HG03565 (cell line): Measurements from ENCODE around the gene PREPL.

ENCODE experiments used
- ATAC-seq: cut with Tn5 transposase; IDR thresholded peaks from one replicate; pipeline ENCODE4 v1.9.1; 2021; ENCODE audit warnings: mild to moderate bottlenecking, moderate library complexity; ENCODE audit not compliant: unreplicated experiment

PREPL gene

DNA sequence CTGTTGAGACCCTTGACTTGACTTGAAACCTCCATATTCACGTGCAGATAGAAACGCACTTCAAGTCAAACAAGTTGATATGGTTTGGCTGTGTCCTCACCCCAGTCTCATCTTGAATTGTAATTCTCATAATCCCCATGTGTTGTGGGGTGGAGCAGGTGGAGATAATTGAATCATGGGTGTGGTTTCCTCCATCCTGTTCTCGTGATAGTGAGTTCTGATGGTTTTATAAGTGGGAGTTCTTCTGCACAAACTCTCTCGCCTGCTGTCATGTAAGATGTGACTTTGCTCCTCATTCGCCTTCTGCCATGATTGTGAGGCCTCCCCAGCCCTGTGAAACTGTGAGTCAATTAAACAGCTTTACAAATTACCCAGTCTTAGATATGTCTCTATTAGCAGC is 64.6 kb downstream of the PREPL start:
- no peak for ATAC-seq

DNA sequence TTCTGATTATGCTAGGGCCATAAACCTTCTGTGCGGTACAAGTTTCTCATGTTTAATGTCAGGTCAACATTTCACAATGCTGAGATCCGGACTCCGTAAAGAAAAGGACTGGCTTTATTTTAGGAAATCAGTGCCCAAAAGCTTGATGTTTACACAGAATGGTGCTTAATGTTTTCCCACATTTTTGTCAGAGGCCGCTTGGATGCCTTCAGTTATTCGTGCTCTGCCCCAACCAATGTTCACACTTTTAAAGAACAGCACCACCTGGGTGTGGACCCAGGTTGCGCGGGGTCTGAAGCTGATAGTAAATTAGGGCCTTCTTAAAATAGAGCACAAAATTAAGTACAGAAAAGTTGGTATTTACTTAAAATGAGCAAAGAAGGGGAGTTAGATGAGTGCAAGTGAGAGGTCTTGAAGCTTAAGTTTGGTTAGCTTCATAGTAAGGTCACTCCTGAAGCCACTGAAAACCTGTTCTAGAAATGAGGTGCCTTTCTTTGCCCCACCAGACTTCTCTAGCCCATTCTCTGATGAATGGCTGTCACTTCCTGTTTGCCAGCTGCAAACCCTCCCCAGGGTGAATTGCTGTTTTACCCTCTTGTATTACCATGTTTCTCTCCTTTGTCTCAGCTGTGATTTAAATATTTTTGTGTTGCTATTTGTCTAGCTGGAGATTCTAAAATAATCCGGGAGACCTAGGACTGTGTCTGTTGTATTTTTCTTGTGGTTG is 65.5 kb downstream of the PREPL start:
- no peak for ATAC-seq

GRCh38 chr2:44295113-44295512 is 66.2 kb downstream of the PREPL start:
- no peak for ATAC-seq

- no peak for ATAC-seq
Measured at GRCh38 chr2:44291281-44292248, 69.7 kb downstream of the PREPL start.

GRCh38 chr2:44290261-44290660 is 71.0 kb downstream of the PREPL start:
- no peak for ATAC-seq

DNA sequence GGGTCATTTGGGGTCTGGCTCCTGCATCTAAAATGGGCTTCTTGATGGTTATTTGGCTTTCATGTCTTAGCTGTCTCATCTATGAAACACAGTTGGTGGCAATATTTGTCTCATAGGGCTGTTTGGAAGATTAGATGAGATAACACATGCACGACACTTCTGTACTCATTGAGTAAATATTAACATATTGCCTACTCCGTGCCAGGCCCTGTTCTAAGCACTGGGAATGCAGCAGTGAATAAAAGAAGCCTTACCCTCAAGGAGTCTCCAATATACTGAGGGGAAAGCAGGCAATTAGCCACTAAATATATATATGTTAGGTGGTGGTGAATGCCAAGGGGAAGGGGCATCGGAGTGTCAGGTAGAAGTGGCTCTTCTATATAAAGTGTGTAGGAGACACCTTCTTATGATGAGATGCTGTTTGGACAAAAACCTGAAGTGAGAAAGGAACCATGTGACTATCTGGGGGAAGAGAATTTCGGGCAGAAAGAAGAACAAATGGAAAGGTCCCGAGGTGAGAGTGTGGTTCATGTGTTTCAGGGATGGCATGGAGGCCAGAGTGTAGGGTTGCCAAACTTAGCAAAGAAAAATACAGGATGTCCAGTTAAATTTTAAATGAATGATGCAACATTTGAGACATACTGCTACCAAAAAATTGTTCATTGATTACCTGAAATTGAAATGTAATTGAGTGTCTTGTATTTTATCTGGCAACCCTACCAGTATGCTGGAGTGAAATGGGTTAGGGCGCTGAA is 74.2 kb downstream of the PREPL start:
- no peak for ATAC-seq

DNA sequence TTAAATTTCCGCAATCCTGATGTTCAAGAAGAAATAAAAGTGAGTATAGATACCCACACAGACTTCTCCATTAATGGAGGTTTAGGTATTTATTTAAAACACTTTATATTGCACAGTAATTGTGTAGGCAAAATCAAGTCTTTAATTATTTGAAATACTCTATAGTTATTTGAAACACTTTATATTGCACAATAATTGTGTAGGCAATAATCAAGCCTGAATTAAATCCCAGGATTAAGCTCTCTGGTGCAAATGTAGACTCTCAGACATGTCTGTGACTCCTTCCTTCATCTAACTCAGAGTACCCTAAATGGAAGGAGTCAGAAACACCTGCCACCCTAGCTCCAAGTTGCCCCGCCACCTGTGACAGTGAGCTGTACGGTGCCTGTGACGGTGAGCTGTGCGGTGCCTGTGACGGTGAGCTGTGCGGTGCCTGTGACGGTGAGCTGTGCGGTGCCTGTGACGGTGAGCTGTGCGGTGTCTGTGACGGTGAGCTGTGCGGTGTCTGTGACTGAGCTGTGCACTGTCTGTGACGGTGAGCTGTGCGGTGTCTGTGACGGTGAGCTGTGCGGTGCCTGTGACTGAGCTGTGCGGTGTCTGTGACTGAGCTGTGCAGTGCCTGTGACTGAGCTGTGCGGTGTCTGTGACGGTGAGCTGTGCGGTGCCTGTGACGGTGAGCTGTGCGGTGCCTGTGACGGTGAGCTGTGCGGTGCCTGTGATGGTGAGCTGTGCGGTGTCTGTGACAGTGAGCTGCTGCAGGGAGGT is 75.0 kb downstream of the PREPL start:
- no peak for ATAC-seq

DNA sequence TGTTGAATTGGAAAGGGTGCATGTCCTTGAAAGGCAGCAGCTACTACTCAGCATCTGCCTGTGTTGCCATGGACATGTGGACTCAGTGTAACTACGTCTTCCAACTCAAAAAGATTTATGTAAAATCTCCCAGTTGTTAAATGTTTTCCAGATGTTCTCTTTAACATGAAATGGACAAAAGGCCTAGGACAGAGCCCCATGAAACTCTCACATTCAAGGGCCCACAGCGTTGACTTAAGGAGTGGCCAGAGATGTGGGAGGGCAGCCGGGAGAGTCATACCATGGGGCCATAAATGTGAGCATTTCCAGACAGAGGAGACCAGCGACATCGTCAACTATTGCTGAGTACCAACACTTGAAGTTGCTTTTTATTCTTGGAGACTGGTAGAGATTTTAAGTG is 76.1 kb downstream of the PREPL start:
- no peak for ATAC-seq

- ATAC-seq = no peak
Measured at GRCh38 chr2:44283116-44283666, 78.1 kb downstream of the PREPL start.

DNA sequence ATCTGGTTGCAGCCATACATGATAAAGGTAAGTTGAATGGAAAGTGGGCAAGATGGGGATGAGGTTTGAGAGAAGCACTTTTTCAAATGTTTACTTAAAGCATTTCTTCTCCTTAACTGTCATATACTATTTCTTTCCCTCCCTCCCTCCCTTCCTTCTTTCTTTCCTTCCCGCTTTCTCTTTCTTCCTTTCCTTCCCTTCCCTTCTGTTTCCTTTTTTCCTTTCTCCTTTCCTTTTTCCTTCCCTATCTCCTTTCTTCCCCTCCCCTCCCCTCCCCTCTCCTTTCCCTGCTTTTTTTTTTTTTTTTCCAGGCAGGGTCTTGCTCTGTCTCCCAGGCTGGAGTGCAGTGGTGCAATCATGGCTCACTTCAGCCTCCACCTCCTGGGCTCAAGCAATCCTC is 80.4 kb downstream of the PREPL start:
- ATAC-seq = no peak

DNA sequence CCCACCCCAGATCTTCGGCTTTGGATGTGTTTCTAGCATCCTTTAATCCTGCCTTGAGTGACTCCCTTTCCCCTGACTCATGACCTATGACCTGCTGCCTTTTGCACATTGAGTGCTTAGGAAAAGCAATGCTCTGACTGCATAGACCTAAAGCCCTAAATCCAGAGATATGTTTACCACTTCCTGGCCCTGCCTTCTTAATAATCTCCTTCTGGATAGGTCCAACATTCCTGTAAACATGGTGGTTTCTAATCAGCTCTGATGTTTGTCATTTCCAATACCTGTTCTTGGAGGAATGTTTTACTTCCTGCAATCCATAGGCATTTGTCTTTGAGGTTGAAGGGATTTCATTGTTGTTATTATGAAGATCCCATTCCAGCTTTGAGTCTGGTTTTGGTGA is 83.8 kb downstream of the PREPL start:
- ATAC-seq = no peak

GRCh38 chr2:44275927-44276303 is 85.4 kb downstream of the PREPL start:
- ATAC-seq = no peak

GRCh38 chr2:44273596-44273995 is 87.7 kb downstream of the PREPL start:
- ATAC-seq = no peak

GRCh38 chr2:44273076-44273475 is 88.2 kb downstream of the PREPL start:
- no peak for ATAC-seq

GRCh38 chr2:44271296-44271695 is 90.0 kb downstream of the PREPL start:
- no peak for ATAC-seq

DNA sequence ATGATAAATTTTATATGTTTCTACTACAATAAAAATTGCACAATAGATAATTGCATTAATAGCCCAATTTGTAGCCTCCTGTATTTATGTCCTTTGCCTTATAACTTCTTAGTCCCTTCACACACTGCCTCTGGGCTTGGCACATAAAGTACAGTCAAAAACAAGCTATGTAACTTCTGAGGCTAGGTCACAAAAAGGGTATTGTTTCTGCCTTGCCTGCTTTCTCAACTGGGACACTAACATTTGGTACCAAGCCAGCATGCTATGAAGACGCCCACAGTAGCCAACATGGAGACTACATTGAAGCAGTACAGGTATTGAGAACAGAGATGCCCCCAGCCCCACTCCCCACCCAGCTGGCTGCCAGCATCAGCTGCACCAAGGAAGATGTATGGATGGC is 91.5 kb downstream of the PREPL start:
- no peak for ATAC-seq

- no peak for ATAC-seq
Measured at GRCh38 chr2:44267796-44268648, 93.3 kb downstream of the PREPL start.
